ENCODE results near the gene ZNF79.
"Not testable (repeated sequence)": the region's sequence is repeated elsewhere in the genome, so short reads cannot be mapped to it uniquely, and the experiment has no call there.

The ZNF79 gene

GRCh38 chr9:127455324-127455992, 31.3 kb downstream of the ZNF79 start:
- DNase-seq (ENCODE audit: low spot score): no peak

GRCh38 chr9:127457191-127457878, 33.2 kb downstream of the ZNF79 start:
- DNase-seq (ENCODE audit: low spot score): no peak

GRCh38 chr9:127458921-127459320, 34.7 kb downstream of the ZNF79 start:
- DNase-seq (ENCODE audit: low spot score): no peak

GRCh38 chr9:127463382-127463781, 39.2 kb downstream of the ZNF79 start:
- DNase-seq (ENCODE audit: low spot score): no peak

- DNase-seq (ENCODE audit: low spot score): no peak
Observed at GRCh38 chr9:127463911-127464310, 39.7 kb downstream of the ZNF79 start.

GRCh38 chr9:127466407-127466917, 42.3 kb downstream of the ZNF79 start:
- DNase-seq (ENCODE audit: low spot score): not testable (repeated sequence)

GRCh38 chr9:127467621-127468020, 43.4 kb downstream of the ZNF79 start:
- DNase-seq (ENCODE audit: low spot score): no peak

GRCh38 chr9:127470662-127471061, 46.5 kb downstream of the ZNF79 start:
- no peak for DNase-seq (ENCODE audit: low spot score)

- no peak for DNase-seq (ENCODE audit: low spot score)
Observed at GRCh38 chr9:127473501-127473900, 49.3 kb downstream of the ZNF79 start.

- no peak for DNase-seq (ENCODE audit: low spot score)
Observed at GRCh38 chr9:127473932-127474331, 49.8 kb downstream of the ZNF79 start.

- no peak for DNase-seq (ENCODE audit: low spot score)
Observed at GRCh38 chr9:127474592-127474991, 50.4 kb downstream of the ZNF79 start.

GRCh38 chr9:127479507-127480081, 55.4 kb downstream of the ZNF79 start:
- no peak for DNase-seq (ENCODE audit: low spot score)

- no peak for DNase-seq (ENCODE audit: low spot score)
Observed at GRCh38 chr9:127482662-127483061, 58.5 kb downstream of the ZNF79 start.

- DNase-seq (ENCODE audit: low spot score): no peak
Observed at GRCh38 chr9:127485995-127486394, 61.8 kb downstream of the ZNF79 start.

GRCh38 chr9:127488946-127489345, 64.8 kb downstream of the ZNF79 start:
- no peak for DNase-seq (ENCODE audit: low spot score)

GRCh38 chr9:127489471-127490115, 65.4 kb downstream of the ZNF79 start:
- no peak for DNase-seq (ENCODE audit: low spot score)

GRCh38 chr9:127490535-127491230, 66.5 kb downstream of the ZNF79 start:
- DNase-seq (ENCODE audit: low spot score): no peak

GRCh38 chr9:127491516-127491915, 67.3 kb downstream of the ZNF79 start:
- DNase-seq (ENCODE audit: low spot score): no peak

- no peak for DNase-seq (ENCODE audit: low spot score)
Observed at GRCh38 chr9:127492616-127493015, 68.4 kb downstream of the ZNF79 start.

- no peak for DNase-seq (ENCODE audit: low spot score)
Observed at GRCh38 chr9:127493592-127494303, 69.6 kb downstream of the ZNF79 start.

- DNase-seq (ENCODE audit: low spot score): no peak
Observed at GRCh38 chr9:127494304-127494702, 70.1 kb downstream of the ZNF79 start.
